Esophagus mucosa (tissue), 1 donor: ENCODE results near the gene CCDC192. TPM values are rescaled to one million over a fixed set of nuclear protein-coding genes. Genes with fewer than 3 reads are reported as not detected.
"Not testable (repeated sequence)": the region's sequence is repeated elsewhere in the genome, so short reads cannot be mapped to it uniquely, and the experiment has no call there.

Experiments used
- ATAC-seq: fragments of 200-7000 bp; cut with Tn5 transposase; one replicate; pipeline ENCODE4 v1.9.1; 2020
- total RNA-seq: library from RNA; stranded (reverse); gene quantifications from one replicate; pipeline ENCODE4 v1.2.4, GENCODE V29; 2023
- donor health status: DM: yes; HTN: yes; CAD: no.

CCDC192 gene
- total RNA-seq: not detected

GRCh38 chr5:127702926-127703561 is at the start of gene CCDC192:
Gene CCDC192 (plus strand): TSS chr5:127703391. CDS start chr5:127703446, 55 bp downstream.
- ATAC-seq: no peak

GRCh38 chr5:127656825-127657224 is 46.4 kb upstream of the CCDC192 start:
- ATAC-seq: no peak

- ATAC-seq: no peak
Measured at GRCh38 chr5:127660047-127660733, 43.0 kb upstream of the CCDC192 start.

GRCh38 chr5:127664093-127664492 is 39.1 kb upstream of the CCDC192 start:
- ATAC-seq: no peak

GRCh38 chr5:127665641-127666040 is 37.5 kb upstream of the CCDC192 start:
- ATAC-seq: no peak

- no peak for ATAC-seq
Measured at GRCh38 chr5:127666043-127666716, 37.0 kb upstream of the CCDC192 start.

- ATAC-seq: no peak
Measured at GRCh38 chr5:127667926-127668325, 35.3 kb upstream of the CCDC192 start.

- ATAC-seq: no peak
Measured at GRCh38 chr5:127671218-127671617, 32.0 kb upstream of the CCDC192 start.

- no peak for ATAC-seq
Measured at GRCh38 chr5:127673117-127673800, 29.9 kb upstream of the CCDC192 start.

GRCh38 chr5:127676951-127677350 is 26.2 kb upstream of the CCDC192 start:
- ATAC-seq: not testable (repeated sequence)

GRCh38 chr5:127679691-127680330 is 23.4 kb upstream of the CCDC192 start:
- ATAC-seq: not testable (repeated sequence)

- ATAC-seq: no peak
Measured at GRCh38 chr5:127680595-127680994, 22.6 kb upstream of the CCDC192 start.

- no peak for ATAC-seq
Measured at GRCh38 chr5:127683008-127683407, 20.2 kb upstream of the CCDC192 start.

- ATAC-seq: no peak
Measured at GRCh38 chr5:127684726-127685467, 18.3 kb upstream of the CCDC192 start.

- ATAC-seq: no peak
Measured at GRCh38 chr5:127685662-127686061, 17.5 kb upstream of the CCDC192 start.

GRCh38 chr5:127686424-127686823 is 16.8 kb upstream of the CCDC192 start:
- ATAC-seq: no peak

- no peak for ATAC-seq
Measured at GRCh38 chr5:127694518-127695171, 8.5 kb upstream of the CCDC192 start.

GRCh38 chr5:127695346-127695745 is 7.8 kb upstream of the CCDC192 start:
- ATAC-seq: no peak

- no peak for ATAC-seq
Measured at GRCh38 chr5:127696683-127697082, 6.5 kb upstream of the CCDC192 start.

GRCh38 chr5:127697894-127698600 is 5.1 kb upstream of the CCDC192 start:
- no peak for ATAC-seq

GRCh38 chr5:127699416-127699815 is 3.8 kb upstream of the CCDC192 start:
- no peak for ATAC-seq
